Activated CD8-positive, alpha-beta memory T cell treated with anti-CD3 and anti-CD28 coated beads for 36 hours (primary cell): ENCODE results near the gene OAS3. TPM values are rescaled to one million over a fixed set of nuclear protein-coding genes. Genes with fewer than 3 reads are reported as not detected.
"Not testable (repeated sequence)": the region's sequence is repeated elsewhere in the genome, so short reads cannot be mapped to it uniquely, and the experiment has no call there.

Source experiments
- CTCF ChIA-PET: fragments of 350-600 bp; sonication (Branson Sonifier 250); formaldehyde crosslinking; loops from one replicate; lab custom pipeline; 2021; ENCODE audit warnings: antibody characterized with exemption; lab: Charles Lee
- POLR2A ChIA-PET: fragments of 350-600 bp; sonication (Branson Sonifier 250); formaldehyde crosslinking; loops from one replicate; lab custom pipeline; 2021; ENCODE audit warnings: antibody characterized with exemption; lab: Charles Lee
- total RNA-seq, 2 experiments: library from RNA; stranded (reverse); gene quantifications; one replicate each; pipeline ENCODE4 v1.2.3, GENCODE V29; 2021

The OAS3 gene
- total RNA-seq, 2 experiments from 2014 or later, result 9.3 to 10.0 TPM

DNA sequence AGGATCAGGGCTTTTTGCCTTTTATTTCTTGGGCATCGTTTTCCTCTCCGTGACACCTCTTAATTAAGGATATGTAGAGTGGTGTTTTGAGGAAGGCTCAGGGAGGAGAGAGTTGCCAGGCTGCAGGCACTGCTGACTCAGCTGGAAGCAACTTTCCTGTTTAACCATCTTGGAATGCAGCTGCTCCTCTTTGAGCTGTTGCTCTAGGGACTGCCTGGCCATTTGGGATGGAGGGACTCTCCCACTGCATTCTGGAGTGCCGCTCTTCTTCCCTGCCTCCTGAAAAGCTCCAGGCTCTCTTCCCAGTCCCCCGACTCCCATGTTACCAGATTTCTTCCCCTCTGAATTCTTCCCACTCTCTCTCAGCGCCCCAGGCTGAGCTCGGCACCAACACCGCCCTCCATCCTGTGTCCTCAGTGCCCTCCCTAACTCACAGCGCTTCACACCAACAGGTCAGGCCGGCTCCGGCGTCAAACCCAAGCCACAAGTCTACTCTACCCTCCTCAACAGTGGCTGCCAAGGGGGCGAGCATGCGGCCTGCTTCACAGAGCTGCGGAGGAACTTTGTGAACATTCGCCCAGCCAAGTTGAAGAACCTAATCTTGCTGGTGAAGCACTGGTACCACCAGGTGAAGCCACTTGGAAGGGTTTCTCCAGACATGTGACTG, 5.9 kb downstream of the OAS3 start:
- ChIA-PET POLR2A (interaction anchor here (0.6 kb wide), 1 partner anchor 236 kb away, joined by 5 read pairs; no protein-coding TSS in a partner anchor), CTCF (interaction anchor here (0.6 kb wide), 1 partner anchor 140 kb away, joined by 3 read pairs; no protein-coding TSS in a partner anchor)

GRCh38 chr12:112945515-112945914, 7.2 kb downstream of the OAS3 start:
- POLR2A ChIA-PET, result no interaction called here
- CTCF ChIA-PET, result no interaction called here

GRCh38 chr12:112946236-112947000, 8.1 kb downstream of the OAS3 start:
- ChIA-PET POLR2A (no interaction called here), CTCF (no interaction called here)

DNA sequence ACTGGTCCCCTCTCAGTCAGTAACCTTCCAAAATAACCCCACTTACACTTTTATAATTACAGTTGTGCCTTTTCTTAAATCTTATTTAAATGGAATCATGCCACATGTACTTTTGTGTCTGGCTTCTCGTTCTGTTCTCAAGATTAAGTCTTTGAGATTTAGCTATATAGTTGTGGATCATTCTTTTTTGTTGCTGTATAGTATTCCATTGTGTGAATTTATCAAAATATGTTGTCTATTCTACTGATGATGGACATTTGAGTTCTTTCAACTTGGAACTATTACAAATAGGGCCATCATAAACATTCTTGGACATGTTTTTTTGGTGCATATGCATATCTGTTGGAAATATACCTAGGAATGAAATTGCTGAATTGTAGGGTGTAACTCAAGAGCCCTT, 9.0 kb downstream of the OAS3 start:
- CTCF ChIA-PET, result no interaction called here

DNA sequence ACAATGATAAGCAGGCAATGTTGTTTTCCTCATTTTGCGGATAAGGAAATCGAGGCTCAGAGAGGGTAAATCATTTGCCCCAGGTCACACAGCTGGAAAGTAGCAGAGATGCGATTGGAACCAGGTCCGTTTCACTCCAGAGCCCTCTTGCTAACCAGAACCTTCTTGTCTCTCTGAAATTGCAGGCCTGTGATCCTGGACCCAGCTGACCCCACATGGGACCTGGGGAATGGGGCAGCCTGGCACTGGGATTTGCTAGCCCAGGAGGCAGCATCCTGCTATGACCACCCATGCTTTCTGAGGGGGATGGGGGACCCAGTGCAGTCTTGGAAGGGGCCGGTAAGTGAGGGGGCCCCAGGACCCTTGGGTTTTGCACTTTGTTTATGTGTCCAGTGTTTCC, 9.5 kb downstream of the OAS3 start:
- POLR2A ChIA-PET, result no interaction called here
- CTCF ChIA-PET, result no interaction called here

More for the DNA sequence above, 9.0 kb downstream of the OAS3 start:
- POLR2A ChIA-PET, result no interaction called here

- ChIA-PET CTCF (interaction anchor here (0.6 kb wide), 1 partner anchor 30 kb away, joined by 3 read pairs; the partner anchor contains the start of gene OAS2), POLR2A (interaction anchor here (0.6 kb wide), 1 partner anchor 166 kb away, joined by 3 read pairs; no protein-coding TSS in a partner anchor)
Observed at GRCh38 chr12:112948806-112949205, 10.5 kb downstream of the OAS3 start.

DNA sequence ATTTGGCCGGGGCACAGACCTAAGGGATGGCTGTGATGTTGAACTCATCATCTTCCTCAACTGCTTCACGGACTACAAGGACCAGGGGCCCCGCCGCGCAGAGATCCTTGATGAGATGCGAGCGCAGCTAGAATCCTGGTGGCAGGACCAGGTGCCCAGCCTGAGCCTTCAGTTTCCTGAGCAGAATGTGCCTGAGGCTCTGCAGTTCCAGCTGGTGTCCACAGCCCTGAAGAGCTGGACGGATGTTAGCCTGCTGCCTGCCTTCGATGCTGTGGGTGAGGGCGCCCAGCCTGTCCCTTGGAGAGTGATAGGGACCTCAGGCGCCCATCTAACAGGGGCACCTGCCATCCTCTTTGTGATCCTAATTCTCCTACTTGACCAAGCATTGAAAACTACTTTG, 12.4 kb downstream of the OAS3 start:
- ChIA-PET CTCF (no interaction called here), POLR2A (no interaction called here)

GRCh38 chr12:112957125-112957524, 18.9 kb downstream of the OAS3 start:
- CTCF ChIA-PET, POLR2A ChIA-PET: not testable (repeated sequence)

GRCh38 chr12:112961074-112961473, 22.8 kb downstream of the OAS3 start:
- CTCF ChIA-PET, result no interaction called here
- POLR2A ChIA-PET, result no interaction called here

- ChIA-PET POLR2A (no interaction called here), CTCF (no interaction called here)
Observed at GRCh38 chr12:112961536-112961935, 23.3 kb downstream of the OAS3 start.

GRCh38 chr12:112962561-112962960, 24.3 kb downstream of the OAS3 start:
- ChIA-PET CTCF (no interaction called here), POLR2A (no interaction called here)

DNA sequence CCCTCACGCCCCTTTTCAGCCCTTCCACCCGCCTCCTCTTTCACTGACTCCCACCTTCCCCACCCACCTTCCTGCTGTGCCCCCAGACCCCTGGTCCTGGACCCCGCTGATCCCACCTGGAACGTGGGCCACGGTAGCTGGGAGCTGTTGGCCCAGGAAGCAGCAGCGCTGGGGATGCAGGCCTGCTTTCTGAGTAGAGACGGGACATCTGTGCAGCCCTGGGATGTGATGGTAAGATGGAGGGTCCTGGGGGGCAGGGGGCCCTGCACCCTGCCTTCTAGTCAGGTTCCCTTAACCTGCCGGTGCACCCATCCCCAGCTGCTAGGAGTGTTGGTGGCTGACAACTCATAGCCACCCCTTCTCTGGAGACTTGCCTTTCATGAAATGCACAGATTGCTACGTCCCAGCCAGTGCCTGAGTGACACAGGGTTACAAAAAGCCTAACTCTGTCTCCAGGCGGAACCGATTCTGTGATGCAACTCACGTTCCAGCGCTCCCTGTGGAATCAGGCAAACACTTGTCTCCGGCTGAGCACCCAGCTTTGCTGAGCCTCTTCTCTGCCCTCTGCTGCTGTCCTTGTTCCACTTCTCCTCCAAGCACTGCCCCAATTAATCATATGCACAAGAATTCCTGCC, 25.1 kb downstream of the OAS3 start:
- CTCF ChIA-PET, result no interaction called here
- POLR2A ChIA-PET, result no interaction called here

DNA sequence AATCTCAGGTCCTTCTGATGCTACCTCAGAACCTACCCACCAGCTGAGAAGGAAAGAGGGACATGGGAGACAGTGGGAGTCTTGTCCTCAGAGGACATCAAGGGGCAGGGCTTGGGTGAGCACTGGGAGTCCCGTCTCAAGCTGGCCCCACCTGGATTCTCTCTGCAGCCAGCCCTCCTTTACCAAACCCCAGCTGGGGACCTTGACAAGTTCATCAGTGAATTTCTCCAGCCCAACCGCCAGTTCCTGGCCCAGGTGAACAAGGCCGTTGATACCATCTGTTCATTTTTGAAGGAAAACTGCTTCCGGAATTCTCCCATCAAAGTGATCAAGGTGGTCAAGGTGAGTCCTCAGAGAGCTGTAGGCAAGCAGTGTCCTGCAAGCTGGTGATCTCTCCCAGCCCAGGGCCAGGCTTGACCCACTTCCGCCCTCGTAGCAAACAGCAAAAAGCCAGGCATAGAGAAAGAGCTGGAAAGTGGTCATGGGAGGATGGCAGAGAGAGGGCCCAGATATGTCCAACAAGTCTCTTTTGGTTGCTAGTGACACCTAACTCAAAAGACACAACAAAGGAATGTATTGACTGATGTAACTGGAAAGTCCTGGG, 25.9 kb downstream of the OAS3 start:
- ChIA-PET CTCF (interaction anchor here (1.0 kb wide), 1 partner anchor 29 kb away, joined by 3 read pairs; no protein-coding TSS in a partner anchor), POLR2A (no interaction called here)

GRCh38 chr12:112964915-112965314, 26.6 kb downstream of the OAS3 start:
- CTCF ChIA-PET, result interaction anchor here (1.0 kb wide), 1 partner anchor 28 kb away, joined by 3 read pairs; no protein-coding TSS in a partner anchor
- POLR2A ChIA-PET, result no interaction called here

DNA sequence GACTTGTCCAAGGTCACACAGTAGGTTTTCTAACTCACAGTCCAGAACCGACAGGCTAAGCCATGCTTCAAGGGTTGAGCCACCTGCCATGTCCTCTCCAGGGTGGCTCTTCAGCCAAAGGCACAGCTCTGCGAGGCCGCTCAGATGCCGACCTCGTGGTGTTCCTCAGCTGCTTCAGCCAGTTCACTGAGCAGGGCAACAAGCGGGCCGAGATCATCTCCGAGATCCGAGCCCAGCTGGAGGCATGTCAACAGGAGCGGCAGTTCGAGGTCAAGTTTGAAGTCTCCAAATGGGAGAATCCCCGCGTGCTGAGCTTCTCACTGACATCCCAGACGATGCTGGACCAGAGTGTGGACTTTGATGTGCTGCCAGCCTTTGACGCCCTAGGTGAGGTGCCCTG, 27.4 kb downstream of the OAS3 start:
- ChIA-PET POLR2A (no interaction called here), CTCF (no interaction called here)

DNA sequence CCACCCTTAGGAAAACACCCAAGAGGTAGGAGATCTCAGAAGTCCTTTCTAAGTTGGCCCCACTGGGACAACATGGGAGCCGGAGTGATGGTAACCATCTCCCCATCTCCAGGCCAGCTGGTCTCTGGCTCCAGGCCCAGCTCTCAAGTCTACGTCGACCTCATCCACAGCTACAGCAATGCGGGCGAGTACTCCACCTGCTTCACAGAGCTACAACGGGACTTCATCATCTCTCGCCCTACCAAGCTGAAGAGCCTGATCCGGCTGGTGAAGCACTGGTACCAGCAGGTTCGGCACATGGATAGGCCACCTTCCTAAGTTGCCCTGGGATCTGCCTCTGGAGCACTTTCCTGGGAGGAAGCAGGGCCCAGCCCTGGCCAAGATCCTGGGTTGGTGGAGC, 29.0 kb downstream of the OAS3 start:
- POLR2A ChIA-PET, result no interaction called here
- CTCF ChIA-PET, result no interaction called here

DNA sequence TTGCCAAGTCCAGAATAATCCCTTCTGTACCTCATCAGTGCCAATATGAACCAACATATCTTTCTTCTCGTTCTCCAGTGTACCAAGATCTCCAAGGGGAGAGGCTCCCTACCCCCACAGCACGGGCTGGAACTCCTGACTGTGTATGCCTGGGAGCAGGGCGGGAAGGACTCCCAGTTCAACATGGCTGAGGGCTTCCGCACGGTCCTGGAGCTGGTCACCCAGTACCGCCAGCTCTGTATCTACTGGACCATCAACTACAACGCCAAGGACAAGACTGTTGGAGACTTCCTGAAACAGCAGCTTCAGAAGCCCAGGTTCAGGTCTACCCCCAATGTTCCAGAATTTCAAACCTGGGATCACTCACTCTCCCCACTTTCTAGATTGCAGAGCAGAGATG, 29.6 kb downstream of the OAS3 start:
- ChIA-PET CTCF (no interaction called here), POLR2A (no interaction called here)

DNA sequence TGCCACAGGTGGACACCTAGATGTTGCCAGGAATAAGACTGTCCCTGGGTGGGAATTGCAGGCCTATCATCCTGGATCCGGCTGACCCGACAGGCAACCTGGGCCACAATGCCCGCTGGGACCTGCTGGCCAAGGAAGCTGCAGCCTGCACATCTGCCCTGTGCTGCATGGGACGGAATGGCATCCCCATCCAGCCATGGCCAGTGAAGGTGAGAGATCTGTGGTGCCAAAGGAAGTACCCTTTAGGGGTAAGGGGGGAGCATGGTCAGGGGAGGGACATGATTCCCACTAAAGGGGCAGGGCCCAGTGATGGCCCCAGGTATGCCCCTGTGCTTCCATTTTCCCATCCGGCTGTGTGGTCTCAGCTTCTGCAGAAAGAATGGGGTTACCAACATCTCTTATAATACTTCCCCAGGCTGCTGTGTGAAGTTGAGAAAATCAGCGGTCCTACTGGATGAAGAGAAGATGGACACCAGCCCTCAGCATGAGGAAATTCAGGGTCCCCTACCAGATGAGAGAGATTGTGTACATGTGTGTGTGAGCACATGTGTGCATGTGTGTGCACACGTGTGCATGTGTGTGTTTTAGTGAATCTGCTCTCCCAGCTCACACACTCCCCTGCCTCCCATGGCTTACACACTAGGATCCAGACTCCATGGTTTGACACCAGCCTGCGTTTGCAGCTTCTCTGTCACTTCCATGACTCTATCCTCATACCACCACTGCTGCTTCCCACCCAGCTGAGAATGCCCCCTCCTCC, 31.5 kb downstream of the OAS3 start:
- CTCF ChIA-PET, result no interaction called here
- POLR2A ChIA-PET, result no interaction called here

DNA sequence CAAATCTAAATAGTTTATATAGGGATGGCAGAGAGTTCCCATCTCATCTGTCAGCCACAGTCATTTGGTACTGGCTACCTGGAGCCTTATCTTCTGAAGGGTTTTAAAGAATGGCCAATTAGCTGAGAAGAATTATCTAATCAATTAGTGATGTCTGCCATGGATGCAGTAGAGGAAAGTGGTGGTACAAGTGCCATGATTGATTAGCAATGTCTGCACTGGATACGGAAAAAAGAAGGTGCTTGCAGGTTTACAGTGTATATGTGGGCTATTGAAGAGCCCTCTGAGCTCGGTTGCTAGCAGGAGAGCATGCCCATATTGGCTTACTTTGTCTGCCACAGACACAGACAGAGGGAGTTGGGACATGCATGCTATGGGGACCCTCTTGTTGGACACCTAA, 32.1 kb downstream of the OAS3 start:
- POLR2A ChIA-PET, result no interaction called here
- CTCF ChIA-PET, result no interaction called here
